K562 (cell line): ENCODE measurements around the gene NR4A2. TPM values are rescaled to one million over a fixed set of nuclear protein-coding genes. Genes with fewer than 3 reads are reported as not detected.

Source experiments
- CBFA2T3 ChIP-seq: fragments of 450-650 bp; IDR thresholded peaks from 2 replicates; pipeline ENCODE4 v1.6.1; 2017
- CHD4 ChIP-seq: fragments of 200-600 bp; sonication (generic); IDR thresholded peaks from 3 replicates; pipeline ENCODE4 v1.6.1; 2012; ENCODE audit warnings: low read depth, mild to moderate bottlenecking, mixed read lengths, low read length, inconsistent platforms; ENCODE audit not compliant: insufficient read depth, insufficient replicate concordance, poor library complexity, severe bottlenecking
- HNRNPLL ChIP-seq: fragments of 200-400 bp; formaldehyde crosslinking; IDR thresholded peaks from 2 replicates; pipeline ENCODE4 v1.6.1; 2017; ENCODE audit warnings: low read length, low read depth, mild to moderate bottlenecking; ENCODE audit not compliant: poor library complexity, severe bottlenecking
- ILF3 ChIP-seq: fragments of 450-650 bp; IDR thresholded peaks from 2 replicates; pipeline ENCODE4 v1.6.1; 2018; ENCODE audit warnings: antibody characterized with exemption, mild to moderate bottlenecking, moderate library complexity, borderline replicate concordance
- JUN ChIP-seq, 2 experiments: sonication (generic) in 1 of 2; formaldehyde crosslinking in 1 of 2; IDR thresholded peaks; 2 replicates each; pipeline versions ENCODE4 v1.6.1 to v1.8.0; 2012 to 2022; ENCODE audit warnings: borderline replicate concordance in 2 of 2, mild to moderate bottlenecking in 2 of 2, improper control_type of control experiment in 1 of 2, low read depth in 1 of 2, low read length in 1 of 2, missing genetic modification reagents in 1 of 2
- MXI1 ChIP-seq: IDR thresholded peaks from 2 replicates; pipeline ENCODE4 v1.6.1; 2011; ENCODE audit warnings: low read depth, mild to moderate bottlenecking, improper control_type of control experiment, low read length
- NR4A1 ChIP-seq, 2 experiments: fragments of 250-450 bp in 1 of 2; fragments of 450-650 bp in 1 of 2; sonication (Bioruptor Pico) in 1 of 2; IDR thresholded peaks; 2 replicates each; pipeline versions ENCODE4 v1.4.0 to v1.6.1; 2016 to 2020; ENCODE audit warnings: mild to moderate bottlenecking in 2 of 2, missing compliant biosample characterization in 1 of 2, missing genetic modification characterization in 1 of 2, moderate library complexity in 1 of 2
- PHF8 ChIP-seq: fragments of 200-600 bp; sonication (generic); IDR thresholded peaks from 2 replicates; pipeline ENCODE4 v1.6.1; 2012; ENCODE audit warnings: mixed run types, mild to moderate bottlenecking, inconsistent platforms, low read length, moderate library complexity, borderline replicate concordance
- POLR2H ChIP-seq: IDR thresholded peaks from 2 replicates; pipeline ENCODE4 v1.6.1; 2016; ENCODE audit warnings: missing genetic modification characterization, low read depth, mild to moderate bottlenecking, control low read depth, missing compliant biosample characterization, moderate library complexity
- RFX1 ChIP-seq: fragments of 450-650 bp; IDR thresholded peaks from 2 replicates; pipeline ENCODE4 v1.6.1; 2016; ENCODE audit warnings: mild to moderate bottlenecking, moderate library complexity
- SIN3B ChIP-seq: fragments of 450-650 bp; IDR thresholded peaks from 2 replicates; pipeline ENCODE4 v1.6.1; 2017; ENCODE audit warnings: low read depth, mild to moderate bottlenecking, moderate library complexity
- TEAD1 ChIP-seq, 2 experiments: fragments of 450-650 bp in 1 of 2; sonication (generic) in 1 of 2; formaldehyde crosslinking; IDR thresholded peaks; 2 replicates each; pipeline versions ENCODE4 v1.4.0 to v1.8.0; 2020 to 2022; ENCODE audit warnings: mild to moderate bottlenecking in 2 of 2, missing genetic modification reagents in 1 of 2
- ZFX ChIP-seq: sonication (generic); formaldehyde crosslinking; IDR thresholded peaks from 2 replicates; pipeline ENCODE4 v1.8.0; 2022; ENCODE audit warnings: mild to moderate bottlenecking, missing genetic modification reagents, moderate library complexity
- ZKSCAN8 ChIP-seq: fragments of 200-800 bp; sonication (Bioruptor generic); IDR thresholded peaks from 2 replicates; pipeline ENCODE4 v1.6.1; 2016; ENCODE audit warnings: missing genetic modification characterization, missing compliant biosample characterization
- ZNF12 ChIP-seq: sonication (generic); formaldehyde crosslinking; IDR thresholded peaks from 2 replicates; pipeline ENCODE4 v1.4.0; 2020; ENCODE audit warnings: mild to moderate bottlenecking, missing genetic modification reagents
- polyA plus RNA-seq, 8 experiments: library from polyadenylated mRNA; depleted of rRNA in 4 of 8; stranded (reverse) in 5 of 8; unstranded in 3 of 8; fragments of >200 nt; fragmentation: Nextera tagmentation in 2 of 8; fragmentation: Illumina TruSeq in 1 of 8; extraction: Ambion mirVana in 2 of 8; extraction: Trizol in 1 of 8; gene quantifications; 2 replicates each; pipeline versions ENCODE4 v1.2.1 to v1.2.3, GENCODE V29; 2011 to 2014; ENCODE audit warnings: inconsistent platforms in 1 of 8, missing spikeins in 1 of 8
- total RNA-seq, 7 experiments: library from RNA; depleted of rRNA in 6 of 7; stranded (reverse); fragments of >200 nt in 6 of 7; fragmentation: Illumina TruSeq in 2 of 7; extraction: Trizol in 2 of 7; gene quantifications; 2 replicates each; pipeline versions ENCODE4 v1.2.1 to v1.2.3, GENCODE V29; 2011 to 2021; ENCODE audit warnings: low replicate concordance in 1 of 7
- TF ChIP-seq, protein P1 (sequence below): fragments of 200-800 bp; sonication (Bioruptor generic); IDR thresholded peaks from 2 replicates; pipeline ENCODE4 v1.6.1; 2017; ENCODE audit warnings: missing genetic modification characterization, missing compliant biosample characterization
- TF ChIP-seq, protein P2 (sequence below): fragments of 250-450 bp; sonication (Bioruptor Pico); IDR thresholded peaks from 2 replicates; pipeline ENCODE4 v1.8.0; 2021; ENCODE audit warnings: moderate library complexity, mild to moderate bottlenecking, inconsistent platforms
- TF ChIP-seq, protein P3 (sequence below): fragments of 450-650 bp; formaldehyde crosslinking; IDR thresholded peaks from 2 replicates; pipeline ENCODE4 v1.4.0; 2020; ENCODE audit warnings: mild to moderate bottlenecking, moderate library complexity
- TF ChIP-seq, protein P4 (sequence below): conservative IDR thresholded peaks from 2 replicates; pipeline ENCODE4 v1.6.1; 2011; ENCODE audit warnings: low read depth, mild to moderate bottlenecking, low read length; ENCODE audit not compliant: control insufficient read depth

Gene NR4A2
- total and polyA plus RNA-seq, 9 of the 15 experiments (the other 6 are each of a cell fraction or from before 2014, with no cell fraction given): 0.94 to 5.1 (median 1.3) TPM

DNA sequence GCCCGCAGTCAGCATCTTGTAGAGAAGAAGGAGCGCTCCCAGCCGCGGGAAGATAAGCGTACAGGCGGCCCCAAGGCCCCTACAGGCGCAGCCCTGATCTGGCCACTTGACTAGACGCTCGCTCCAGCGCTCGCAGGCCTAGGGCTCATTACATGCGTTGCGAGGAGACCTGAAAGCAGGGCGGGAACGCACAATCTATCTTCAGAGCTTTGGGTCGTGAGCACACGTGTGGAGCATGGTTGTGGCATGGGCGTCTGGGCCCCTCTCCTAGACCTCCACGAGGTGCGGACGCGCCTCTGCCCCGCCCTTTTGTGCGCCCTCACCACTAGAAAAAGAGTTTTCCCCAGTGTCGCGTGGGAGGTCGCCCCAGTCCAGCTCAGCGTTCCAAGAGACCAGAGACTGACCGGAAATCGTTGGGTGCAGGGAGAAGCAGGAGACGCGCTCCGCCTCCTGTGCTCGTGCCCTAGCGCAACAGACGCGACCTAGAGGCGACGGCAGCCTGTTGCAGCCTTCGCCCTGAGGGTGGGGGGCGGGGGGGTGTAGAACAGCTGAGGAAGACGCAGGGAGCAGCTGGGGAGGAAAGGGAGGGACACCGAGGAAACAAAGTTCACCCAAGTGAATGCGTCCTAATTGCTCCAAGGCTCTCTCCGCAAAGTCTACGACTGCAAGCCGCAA is 12.6 kb downstream of the NR4A2 start (continued):
- TF ChIP-seq MXI1 (no peak), ZFX (CRISPR knock-in tag) (peak; percentile 57), ZKSCAN8 (CRISPR knock-in tag) (0 out of 2 replicates have a peak, but pooled peaks have one; percentile 33), HNRNPLL (peak; percentile 53), JUN (IDR thresholded peaks at IDR 0.05; ENCODE audit: borderline replicate concordance, low read depth, low read length) (no peak), JUN (CRISPR knock-in tag; IDR thresholded peaks at IDR 0.05; ENCODE audit: borderline replicate concordance) (peak; percentile 88), CBFA2T3 (no peak), PHF8 (0 out of 2 replicates have a peak, but pooled peaks have one; percentile 14), TEAD1 (CRISPR knock-in tag; IDR thresholded peaks at IDR 0.05) (peak in 1 of 2 experiments; percentile 73; a peak in 1 of 4 replicates), NR4A1 (CRISPR knock-in tag; IDR thresholded peaks at IDR 0.05) (no peak), NR4A1 (tag; IDR thresholded peaks at IDR 0.05) (no peak), ILF3 (no peak), POLR2H (tag) (no peak), CHD4 (no peak), ZNF12 (CRISPR knock-in tag) (0 out of 2 replicates have a peak, but pooled peaks have one; percentile 28), RFX1 (peak; percentile 38; the same call in 1 of the 2 replicates), SIN3B (no peak)
- TF ChIP-seq, protein P1, sequence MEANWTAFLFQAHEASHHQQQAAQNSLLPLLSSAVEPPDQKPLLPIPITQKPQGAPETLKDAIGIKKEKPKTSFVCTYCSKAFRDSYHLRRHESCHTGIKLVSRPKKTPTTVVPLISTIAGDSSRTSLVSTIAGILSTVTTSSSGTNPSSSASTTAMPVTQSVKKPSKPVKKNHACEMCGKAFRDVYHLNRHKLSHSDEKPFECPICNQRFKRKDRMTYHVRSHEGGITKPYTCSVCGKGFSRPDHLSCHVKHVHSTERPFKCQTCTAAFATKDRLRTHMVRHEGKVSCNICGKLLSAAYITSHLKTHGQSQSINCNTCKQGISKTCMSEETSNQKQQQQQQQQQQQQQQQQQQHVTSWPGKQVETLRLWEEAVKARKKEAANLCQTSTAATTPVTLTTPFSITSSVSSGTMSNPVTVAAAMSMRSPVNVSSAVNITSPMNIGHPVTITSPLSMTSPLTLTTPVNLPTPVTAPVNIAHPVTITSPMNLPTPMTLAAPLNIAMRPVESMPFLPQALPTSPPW (CRISPR knock-in tag): peak; percentile 80
- TF ChIP-seq, protein P2, sequence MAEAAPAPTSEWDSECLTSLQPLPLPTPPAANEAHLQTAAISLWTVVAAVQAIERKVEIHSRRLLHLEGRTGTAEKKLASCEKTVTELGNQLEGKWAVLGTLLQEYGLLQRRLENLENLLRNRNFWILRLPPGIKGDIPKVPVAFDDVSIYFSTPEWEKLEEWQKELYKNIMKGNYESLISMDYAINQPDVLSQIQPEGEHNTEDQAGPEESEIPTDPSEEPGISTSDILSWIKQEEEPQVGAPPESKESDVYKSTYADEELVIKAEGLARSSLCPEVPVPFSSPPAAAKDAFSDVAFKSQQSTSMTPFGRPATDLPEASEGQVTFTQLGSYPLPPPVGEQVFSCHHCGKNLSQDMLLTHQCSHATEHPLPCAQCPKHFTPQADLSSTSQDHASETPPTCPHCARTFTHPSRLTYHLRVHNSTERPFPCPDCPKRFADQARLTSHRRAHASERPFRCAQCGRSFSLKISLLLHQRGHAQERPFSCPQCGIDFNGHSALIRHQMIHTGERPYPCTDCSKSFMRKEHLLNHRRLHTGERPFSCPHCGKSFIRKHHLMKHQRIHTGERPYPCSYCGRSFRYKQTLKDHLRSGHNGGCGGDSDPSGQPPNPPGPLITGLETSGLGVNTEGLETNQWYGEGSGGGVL (CRISPR knock-in tag): no peak
- TF ChIP-seq, protein P3, sequence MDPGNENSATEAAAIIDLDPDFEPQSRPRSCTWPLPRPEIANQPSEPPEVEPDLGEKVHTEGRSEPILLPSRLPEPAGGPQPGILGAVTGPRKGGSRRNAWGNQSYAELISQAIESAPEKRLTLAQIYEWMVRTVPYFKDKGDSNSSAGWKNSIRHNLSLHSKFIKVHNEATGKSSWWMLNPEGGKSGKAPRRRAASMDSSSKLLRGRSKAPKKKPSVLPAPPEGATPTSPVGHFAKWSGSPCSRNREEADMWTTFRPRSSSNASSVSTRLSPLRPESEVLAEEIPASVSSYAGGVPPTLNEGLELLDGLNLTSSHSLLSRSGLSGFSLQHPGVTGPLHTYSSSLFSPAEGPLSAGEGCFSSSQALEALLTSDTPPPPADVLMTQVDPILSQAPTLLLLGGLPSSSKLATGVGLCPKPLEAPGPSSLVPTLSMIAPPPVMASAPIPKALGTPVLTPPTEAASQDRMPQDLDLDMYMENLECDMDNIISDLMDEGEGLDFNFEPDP (CRISPR knock-in tag): no peak
- TF ChIP-seq, protein P4, sequence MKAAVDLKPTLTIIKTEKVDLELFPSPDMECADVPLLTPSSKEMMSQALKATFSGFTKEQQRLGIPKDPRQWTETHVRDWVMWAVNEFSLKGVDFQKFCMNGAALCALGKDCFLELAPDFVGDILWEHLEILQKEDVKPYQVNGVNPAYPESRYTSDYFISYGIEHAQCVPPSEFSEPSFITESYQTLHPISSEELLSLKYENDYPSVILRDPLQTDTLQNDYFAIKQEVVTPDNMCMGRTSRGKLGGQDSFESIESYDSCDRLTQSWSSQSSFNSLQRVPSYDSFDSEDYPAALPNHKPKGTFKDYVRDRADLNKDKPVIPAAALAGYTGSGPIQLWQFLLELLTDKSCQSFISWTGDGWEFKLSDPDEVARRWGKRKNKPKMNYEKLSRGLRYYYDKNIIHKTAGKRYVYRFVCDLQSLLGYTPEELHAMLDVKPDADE: no peak
